ENCODE measurements around the gene TINAGL1. TPM values are rescaled to one million over a fixed set of nuclear protein-coding genes. Genes with fewer than 3 reads are reported as not detected.

Gene TINAGL1
- total RNA-seq, 4 donors from 2014 or later: 139 to 354 (median 244) TPM

DNA sequence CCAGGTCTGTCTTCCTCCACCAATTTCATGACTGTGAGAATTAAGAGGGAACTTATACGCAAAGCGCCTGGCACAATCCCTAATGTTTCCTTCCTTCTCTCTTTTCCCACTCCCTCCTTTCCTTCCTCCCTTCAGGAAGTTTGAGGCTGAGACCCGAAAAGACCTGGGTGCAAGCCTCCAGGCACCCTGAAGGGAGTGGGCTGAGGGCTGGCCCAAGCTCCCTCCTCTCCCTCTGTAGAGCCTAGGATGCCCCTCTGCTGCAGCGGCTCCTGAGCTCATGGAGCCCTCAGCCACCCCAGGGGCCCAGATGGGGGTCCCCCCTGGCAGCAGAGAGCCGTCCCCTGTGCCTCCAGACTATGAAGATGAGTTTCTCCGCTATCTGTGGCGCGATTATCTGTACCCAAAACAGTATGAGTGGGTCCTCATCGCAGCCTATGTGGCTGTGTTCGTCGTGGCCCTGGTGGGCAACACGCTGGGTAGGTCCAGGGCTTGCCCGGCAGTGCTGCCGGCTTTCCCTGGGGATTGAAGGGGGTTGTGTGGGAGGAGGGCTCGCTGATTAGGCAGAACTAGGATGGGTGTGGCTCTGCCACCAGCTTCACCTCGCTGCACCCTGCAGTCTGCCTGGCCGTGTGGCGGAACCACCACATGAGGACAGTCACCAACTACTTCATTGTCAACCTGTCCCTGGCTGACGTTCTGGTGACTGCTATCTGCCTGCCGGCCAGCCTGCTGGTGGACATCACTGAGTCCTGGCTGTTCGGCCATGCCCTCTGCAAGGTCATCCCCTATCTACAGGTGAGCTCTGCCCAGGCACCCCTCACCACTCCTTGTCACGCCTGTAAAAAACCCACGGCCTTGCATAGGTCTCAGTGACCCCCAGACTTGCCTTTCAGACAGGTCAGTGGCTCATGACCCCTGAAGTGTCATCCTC lies 42.9 kb downstream of the TINAGL1 start:
- DNase-seq (ENCODE audit: extremely low spot score): no peak
- WGBS: 84% methylated on average over 14 of the region's 23 CpGs
- Histone ChIP-seq H3K9me3 (no peaks in the 10 kb centered on the region), H3K4me3 (no peak overlapping the region), H3K27me3 (peaks cover 0 to 39% (median 19%) of the 10 kb centered on the region in 4 donors), H3K36me3 (no peaks in the 10 kb centered on the region), H3K27ac (replicated peaks in 1 of 4) (no peak overlapping the region), H3K4me1 (peaks cover 1 to 19% (median 17%) of the 10 kb centered on the region in 4 donors)
- intact Hi-C loops (cut with DNase I): no loop called here
- no peak for TF ChIP-seq POLR2AphosphoS5 (IDR thresholded peaks at IDR 0.05)
- TF ChIP-seq, protein P1, sequence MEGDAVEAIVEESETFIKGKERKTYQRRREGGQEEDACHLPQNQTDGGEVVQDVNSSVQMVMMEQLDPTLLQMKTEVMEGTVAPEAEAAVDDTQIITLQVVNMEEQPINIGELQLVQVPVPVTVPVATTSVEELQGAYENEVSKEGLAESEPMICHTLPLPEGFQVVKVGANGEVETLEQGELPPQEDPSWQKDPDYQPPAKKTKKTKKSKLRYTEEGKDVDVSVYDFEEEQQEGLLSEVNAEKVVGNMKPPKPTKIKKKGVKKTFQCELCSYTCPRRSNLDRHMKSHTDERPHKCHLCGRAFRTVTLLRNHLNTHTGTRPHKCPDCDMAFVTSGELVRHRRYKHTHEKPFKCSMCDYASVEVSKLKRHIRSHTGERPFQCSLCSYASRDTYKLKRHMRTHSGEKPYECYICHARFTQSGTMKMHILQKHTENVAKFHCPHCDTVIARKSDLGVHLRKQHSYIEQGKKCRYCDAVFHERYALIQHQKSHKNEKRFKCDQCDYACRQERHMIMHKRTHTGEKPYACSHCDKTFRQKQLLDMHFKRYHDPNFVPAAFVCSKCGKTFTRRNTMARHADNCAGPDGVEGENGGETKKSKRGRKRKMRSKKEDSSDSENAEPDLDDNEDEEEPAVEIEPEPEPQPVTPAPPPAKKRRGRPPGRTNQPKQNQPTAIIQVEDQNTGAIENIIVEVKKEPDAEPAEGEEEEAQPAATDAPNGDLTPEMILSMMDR (IDR thresholded peaks at IDR 0.05): no peak
- TF ChIP-seq POLR2A (IDR thresholded peaks at IDR 0.05; ENCODE audit: low read depth): no peak
- no peak for TF ChIP-seq EP300 (IDR thresholded peaks at IDR 0.05)

DNA sequence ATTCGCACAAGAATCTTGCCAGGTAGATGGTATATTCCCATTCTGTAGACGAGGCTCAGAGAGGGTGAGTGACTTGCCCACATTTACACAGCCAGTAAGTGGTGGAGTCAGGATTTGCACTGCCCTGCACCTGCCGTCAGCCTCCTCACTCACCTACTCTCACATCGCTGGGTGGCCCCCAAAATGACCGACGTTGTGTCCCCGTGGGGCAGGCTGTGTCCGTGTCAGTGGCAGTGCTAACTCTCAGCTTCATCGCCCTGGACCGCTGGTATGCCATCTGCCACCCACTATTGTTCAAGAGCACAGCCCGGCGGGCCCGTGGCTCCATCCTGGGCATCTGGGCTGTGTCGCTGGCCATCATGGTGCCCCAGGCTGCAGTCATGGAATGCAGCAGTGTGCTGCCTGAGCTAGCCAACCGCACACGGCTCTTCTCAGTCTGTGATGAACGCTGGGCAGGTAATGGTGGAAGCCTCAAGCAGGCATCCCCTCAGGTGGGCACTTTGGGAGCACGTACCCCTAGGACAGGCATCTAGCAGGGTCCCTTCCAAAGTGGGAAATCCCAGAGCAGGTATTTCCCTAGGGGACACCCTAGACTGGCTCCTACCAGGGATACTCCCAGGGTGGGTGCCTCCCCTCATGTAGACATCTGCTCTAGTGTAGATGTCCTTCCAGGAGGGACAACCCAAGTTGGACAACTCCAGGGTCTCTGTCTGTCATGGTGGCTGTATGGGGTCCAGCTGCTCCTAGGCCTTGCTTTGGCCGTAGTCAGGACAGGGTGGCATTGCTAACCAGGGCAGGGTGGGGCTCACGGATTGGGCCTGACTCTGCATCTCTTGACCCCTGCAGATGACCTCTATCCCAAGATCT lies 44.5 kb downstream of the TINAGL1 start:
- Histone ChIP-seq H3K4me3 (no peak overlapping the region), H3K36me3 (no peaks in the 10 kb centered on the region), H3K27ac (replicated peaks in 1 of 4) (no peak overlapping the region), H3K4me1 (peaks cover 0 to 16% (median 15%) of the 10 kb centered on the region in 4 donors), H3K9me3 (no peaks in the 10 kb centered on the region), H3K27me3 (peaks cover 0 to 39% (median 19%) of the 10 kb centered on the region in 4 donors)
- no peak for DNase-seq (ENCODE audit: extremely low spot score)
- TF ChIP-seq EP300 (IDR thresholded peaks at IDR 0.05): no peak
- no peak for TF ChIP-seq POLR2A (IDR thresholded peaks at IDR 0.05; ENCODE audit: low read depth)
- TF ChIP-seq POLR2AphosphoS5 (IDR thresholded peaks at IDR 0.05): no peak
- TF ChIP-seq, protein P1 (IDR thresholded peaks at IDR 0.05): no peak
- intact Hi-C loops (cut with DNase I): no loop called here
- WGBS: 92% methylated on average over 8 of the region's 20 CpGs

DNA sequence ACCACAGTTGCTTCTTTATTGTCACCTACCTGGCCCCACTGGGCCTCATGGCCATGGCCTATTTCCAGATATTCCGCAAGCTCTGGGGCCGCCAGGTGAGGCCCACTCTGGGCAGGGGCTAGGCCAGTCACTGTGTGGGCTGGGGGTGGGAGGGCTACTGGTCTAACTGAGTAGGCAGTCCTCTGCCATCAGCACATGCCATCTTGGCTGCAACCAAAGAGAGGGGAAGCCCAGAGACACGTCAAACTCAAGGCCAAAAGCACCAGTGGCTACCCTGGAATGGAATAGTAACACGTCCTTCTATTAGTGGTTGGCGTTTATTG lies 45.1 kb downstream of the TINAGL1 start:
- no peak overlapping the region for H3K27ac ChIP-seq (replicated peaks in 1 of 4)
- no peak overlapping the region for H3K4me3 ChIP-seq
- intact Hi-C loops (cut with DNase I): no loop called here
- 93% methylated on average over 4 of the region's 5 CpGs for WGBS
- DNase-seq (ENCODE audit: extremely low spot score): no peak
- TF ChIP-seq, protein P1 (IDR thresholded peaks at IDR 0.05): no peak
- TF ChIP-seq POLR2A (IDR thresholded peaks at IDR 0.05; ENCODE audit: low read depth): no peak
- no peak for TF ChIP-seq POLR2AphosphoS5 (IDR thresholded peaks at IDR 0.05)
- no peak for TF ChIP-seq EP300 (IDR thresholded peaks at IDR 0.05)
- no peaks in the 10 kb centered on the region for H3K9me3 ChIP-seq
- H3K27me3 ChIP-seq: peaks cover 0 to 33% (median 18%) of the 10 kb centered on the region in 4 donors
- H3K4me1 ChIP-seq: peaks cover 5 to 21% (median 20%) of the 10 kb centered on the region in 4 donors
- H3K36me3 ChIP-seq: peaks cover 0 to under 1% (median under 1%) of the 10 kb centered on the region in 4 donors

DNA sequence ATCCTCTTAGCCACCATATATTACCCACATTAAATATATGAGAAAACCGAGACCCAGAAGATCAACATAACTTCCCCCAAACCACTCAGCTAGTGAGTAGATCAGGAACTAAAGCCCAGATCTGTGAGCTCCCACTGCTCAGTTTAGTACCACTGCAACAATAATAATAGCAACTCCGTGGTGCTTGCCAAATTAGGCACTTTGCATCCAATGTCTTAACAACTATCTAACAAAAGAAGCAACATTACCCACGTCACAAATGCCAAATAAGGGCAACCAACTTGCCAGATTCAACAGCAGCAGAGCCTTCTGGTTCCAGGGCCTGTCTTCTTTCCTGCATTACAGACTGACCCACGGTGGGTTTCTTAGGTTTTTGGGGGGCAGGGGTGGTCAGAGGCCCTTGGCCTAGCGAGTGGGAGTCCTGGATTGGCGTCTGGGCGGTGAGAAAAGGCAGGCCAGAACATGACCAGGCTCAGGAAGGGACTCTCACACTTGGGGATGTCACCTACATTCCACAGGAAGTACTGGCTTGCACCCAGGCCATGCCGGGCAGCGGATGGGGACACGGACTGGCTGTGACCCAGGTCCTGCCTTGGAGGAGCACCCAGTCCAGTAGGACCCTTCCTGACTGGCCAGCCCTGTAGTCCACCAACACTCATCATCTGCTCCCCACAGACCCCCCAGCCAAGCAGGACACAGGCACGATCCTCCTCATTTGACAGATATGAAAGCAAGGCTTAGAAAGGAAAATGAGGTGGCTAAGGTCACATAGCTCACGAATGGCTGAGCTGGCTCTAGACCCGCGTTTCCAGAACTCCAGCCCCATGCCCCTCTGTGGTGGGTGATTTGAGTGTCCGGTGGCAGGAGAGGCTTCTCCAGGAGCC lies 45.8 kb downstream of the TINAGL1 start:
- TF ChIP-seq EP300 (IDR thresholded peaks at IDR 0.05) (no peak), POLR2A (IDR thresholded peaks at IDR 0.05; ENCODE audit: low read depth) (no peak), POLR2AphosphoS5 (IDR thresholded peaks at IDR 0.05) (no peak)
- TF ChIP-seq, protein P1 (IDR thresholded peaks at IDR 0.05): no peak
- WGBS: 78% methylated on average over 15 of the region's 15 CpGs
- no peak overlapping the region for H3K4me3 ChIP-seq
- H3K9me3 ChIP-seq: no peaks in the 10 kb centered on the region
- H3K4me1 ChIP-seq: peaks cover 11 to 26% (median 25%) of the 10 kb centered on the region in 4 donors
- intact Hi-C loops (cut with DNase I): no loop called here
- DNase-seq (ENCODE audit: extremely low spot score): no peak
- H3K27ac ChIP-seq (replicated peaks in 1 of 4): no peak overlapping the region
- peaks cover 0 to 27% (median 12%) of the 10 kb centered on the region in 4 donors for H3K27me3 ChIP-seq
- peaks cover 0 to 6% (median 3%) of the 10 kb centered on the region in 4 donors for H3K36me3 ChIP-seq

All from esophagus muscularis mucosa (tissue), 4 donors.